Mucosa of descending colon (tissue), 3 donors: ENCODE measurements around the gene TAF4. TPM values are rescaled to one million over a fixed set of nuclear protein-coding genes. Genes with fewer than 3 reads are reported as not detected.
A peak's percentile ranks its signal among the peaks of the same experiment; 100 is the strongest.

Experiments used
- ATAC-seq: fragments of 200-7000 bp; cut with Tn5 transposase; one replicate; pipeline ENCODE4 v1.9.1; 2020; ENCODE audit warnings: mild to moderate bottlenecking, moderate library complexity
- DNase-seq, 3 donors: peaks; one replicate each; pipeline ENCODE4 v3.0.0-alpha.2; 2020
- H3K36me3 ChIP-seq: fragments of 200-600 bp; one replicate; pipeline ENCODE4 v1.8.0; 2021; ENCODE audit warnings: low read depth, mild to moderate bottlenecking
- H3K4me1 ChIP-seq: fragments of 200-600 bp; one replicate; pipeline ENCODE4 v1.8.0; 2021; ENCODE audit warnings: low read depth, mild to moderate bottlenecking
- H3K4me3 ChIP-seq: fragments of 200-600 bp; one replicate; pipeline ENCODE4 v1.8.0; 2021; ENCODE audit warnings: mild to moderate bottlenecking
- H3K9me3 ChIP-seq: fragments of 200-600 bp; one replicate; pipeline ENCODE4 v1.8.0; 2021; ENCODE audit warnings: mild to moderate bottlenecking
- CTCF ChIP-seq: fragments of 200-600 bp; IDR thresholded peaks from one replicate; pipeline ENCODE4 v1.8.0; 2022; ENCODE audit warnings: antibody characterized with exemption, mild to moderate bottlenecking
- intact Hi-C, 2 donors: fragments of 100-400 bp; cut with DNase I in 1 of 2; cut with micrococcal nuclease in 1 of 2; formaldehyde crosslinking; loops; one replicate each; pipeline versions ENCODE4 v1.11.0 to v1.11.1; 2022; cut with DNase I, micrococcal nuclease
- total RNA-seq, 3 donors: library from RNA; stranded (reverse); fragmentation: NEBNext Ultra II Directional in 2 of 3; extraction: Animal tissue kit (Norgen Biotek cat#: 25700) in 2 of 3; gene quantifications; one replicate each; pipeline versions ENCODE4 v1.2.1 to v1.2.4, GENCODE V29; 2021 to 2023
- donor health status: DM: no; HTN: no; CAD: no; lungs with moderate emphysema.
- donor health status: DM: no; HTN: no; CAD: no.
- donor health status: DM: no; HTN: yes; CAD: no.

The TAF4 gene
- total RNA-seq, 3 donors from 2014 or later, result 23.8 to 28.3 (median 27.5) TPM

GRCh38 chr20:62052842-62053464, 12.7 kb downstream of the TAF4 start:
- Histone ChIP-seq H3K4me3 (no peak overlapping the region), H3K4me1 (no peaks in the 10 kb centered on the region), H3K9me3 (no peaks in the 10 kb centered on the region), H3K36me3 (no peaks in the 10 kb centered on the region)
- no peak for ATAC-seq
- TF ChIP-seq CTCF, result no peak
- intact Hi-C loops, result no loop called here
- no peak for DNase-seq

- intact Hi-C loops, result no loop called here
- no peaks in the 10 kb centered on the region for H3K9me3 ChIP-seq
- TF ChIP-seq CTCF, result no peak
- no peak for DNase-seq
- H3K36me3 ChIP-seq, result no peaks in the 10 kb centered on the region
- no peak for ATAC-seq
- H3K4me1 ChIP-seq, result no peaks in the 10 kb centered on the region
- H3K4me3 ChIP-seq, result no peak overlapping the region
These were observed 13.3 kb downstream of the TAF4 start for GRCh38 chr20:62052336-62052841.

DNA sequence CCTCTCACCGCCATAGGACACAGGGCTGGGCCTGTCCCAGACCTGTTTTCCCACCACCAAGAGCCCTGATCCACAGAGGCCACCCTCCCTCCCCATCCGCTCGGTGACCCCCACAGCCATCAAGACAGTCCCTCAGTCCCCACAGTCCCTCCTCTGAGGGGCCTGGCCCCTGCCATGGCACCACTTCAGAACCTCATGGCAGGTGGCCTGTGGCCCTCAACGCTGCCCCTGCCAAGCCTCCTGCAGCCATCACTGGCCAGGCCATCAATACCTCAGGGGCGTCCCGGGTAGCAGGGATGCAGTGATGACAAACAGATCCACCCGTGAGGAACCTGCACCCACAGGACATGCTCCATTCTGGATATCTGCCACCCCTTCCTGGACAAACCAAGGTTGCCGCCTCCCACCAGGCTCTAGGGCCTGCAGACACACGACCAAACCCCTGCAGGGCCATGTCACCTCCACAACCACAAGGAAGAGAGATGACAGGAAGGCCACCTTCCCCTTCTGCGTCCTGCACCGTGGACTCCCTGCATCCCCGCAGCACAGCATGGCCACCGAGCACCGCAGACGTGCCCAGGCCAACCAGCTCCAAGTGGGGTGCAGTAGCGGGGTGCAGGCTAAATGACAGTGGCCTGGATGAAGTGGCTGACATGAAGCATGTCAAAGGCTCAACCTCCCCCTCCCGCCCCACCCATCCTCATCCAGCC, 14.0 kb downstream of the TAF4 start:
- no peak for TF ChIP-seq CTCF
- intact Hi-C loops, result no loop called here
- ATAC-seq (no peak), DNase-seq (no peak)
- H3K36me3 ChIP-seq, result no peaks in the 10 kb centered on the region
- no peaks in the 10 kb centered on the region for H3K4me1 ChIP-seq
- H3K4me3 ChIP-seq, result no peak overlapping the region
- no peaks in the 10 kb centered on the region for H3K9me3 ChIP-seq

DNA sequence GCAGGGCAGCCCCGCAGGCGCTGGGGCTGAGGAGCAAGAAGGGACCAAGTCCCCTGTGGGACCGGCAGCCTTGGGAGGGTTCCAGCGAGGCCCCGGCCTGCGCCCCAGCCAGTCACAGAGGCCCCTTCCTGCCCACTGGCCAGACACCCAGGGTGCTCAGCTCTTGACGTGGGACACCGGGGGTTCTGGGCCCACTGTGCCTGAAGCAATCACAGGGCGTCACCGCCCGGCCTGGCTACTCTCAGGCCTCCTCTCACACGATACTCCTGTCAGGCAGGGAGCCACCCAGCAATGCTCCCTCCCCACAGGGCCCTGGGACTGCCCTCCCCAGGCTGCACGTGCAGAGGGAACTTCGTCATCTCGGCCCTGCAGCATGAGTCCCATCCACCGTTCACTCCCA, 14.5 kb downstream of the TAF4 start:
- ATAC-seq, result no peak
- H3K4me1 ChIP-seq, result no peaks in the 10 kb centered on the region
- no peak for TF ChIP-seq CTCF
- DNase-seq, result no peak
- H3K36me3 ChIP-seq, result no peaks in the 10 kb centered on the region
- no peaks in the 10 kb centered on the region for H3K9me3 ChIP-seq
- intact Hi-C loops, result no loop called here
- H3K4me3 ChIP-seq, result no peak overlapping the region

GRCh38 chr20:62050166-62051120, 15.2 kb downstream of the TAF4 start:
- Histone ChIP-seq H3K36me3 (no peaks in the 10 kb centered on the region), H3K4me1 (no peaks in the 10 kb centered on the region), H3K4me3 (no peak overlapping the region), H3K9me3 (no peaks in the 10 kb centered on the region)
- intact Hi-C loops, result no loop called here
- TF ChIP-seq CTCF, result no peak
- DNase-seq, result peak in 1 of 3 donors; percentile 16
- ATAC-seq, result peak; percentile 69
